ENCODE data around the gene TMED5.
A peak's percentile ranks its signal among the peaks of the same experiment; 100 is the strongest.
"Not testable (repeated sequence)": the region's sequence is repeated elsewhere in the genome, so short reads cannot be mapped to it uniquely, and the experiment has no call there.

TMED5 gene

DNA sequence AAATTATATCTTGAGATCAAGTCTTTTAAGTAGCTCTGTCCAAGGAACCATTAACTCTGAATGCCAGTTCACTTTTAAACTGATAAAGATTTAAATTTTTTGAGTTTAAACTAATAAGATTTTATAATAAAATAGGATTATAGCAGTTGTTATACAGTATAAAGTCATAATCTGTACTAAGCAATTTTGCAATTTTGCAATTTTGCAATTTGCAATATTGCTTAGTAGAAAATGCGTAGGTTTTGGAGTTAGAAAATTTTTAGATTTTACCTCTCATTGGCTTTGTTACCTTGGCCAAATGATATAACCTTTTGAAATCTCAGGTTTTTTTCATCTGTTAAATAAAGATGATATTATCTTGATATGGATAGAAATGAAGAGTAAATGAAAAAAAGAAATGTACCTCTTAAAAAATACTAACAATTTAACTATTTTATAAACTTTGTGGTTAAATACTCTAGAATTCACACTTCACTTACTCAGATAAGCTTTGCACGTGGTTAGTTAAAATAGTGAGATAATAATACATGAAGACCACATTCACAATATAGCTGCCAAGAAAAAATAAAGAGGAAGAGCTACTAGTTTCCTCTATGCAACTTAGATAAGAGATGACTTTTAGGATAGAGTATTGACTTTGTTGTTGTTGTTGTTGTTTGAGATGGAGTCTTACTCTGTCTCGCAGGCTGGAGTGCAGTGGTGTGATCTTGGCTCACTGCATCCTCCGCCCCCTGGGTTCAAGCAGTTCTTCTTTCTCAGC, 14.2 kb upstream of the TMED5 start:
- peaks cover 1% of the 10 kb centered on the region for H3K9me3 Mint-ChIP-seq
- DNase-seq (ENCODE audit: low spot score in 2 of 2), result no peak
- no peak overlapping the region for H3K4me3 Mint-ChIP-seq
- H3K36me3 Mint-ChIP-seq, result peaks cover 19% of the 10 kb centered on the region
- H3K27me3 Mint-ChIP-seq, result no peaks in the 10 kb centered on the region
- peaks cover 6% of the 10 kb centered on the region for H3K4me1 Mint-ChIP-seq
- no peak overlapping the region for H3K27ac Mint-ChIP-seq
- ATAC-seq (ENCODE audit: low read depth), result no peak

GRCh38 chr1:93190432-93190831, 10.2 kb upstream of the TMED5 start:
- H3K4me3 Mint-ChIP-seq, result no peak overlapping the region
- no peak for ATAC-seq (ENCODE audit: low read depth)
- no peak overlapping the region for H3K27ac Mint-ChIP-seq
- H3K9me3 Mint-ChIP-seq, result no peaks in the 10 kb centered on the region
- DNase-seq (ENCODE audit: low spot score in 2 of 2), result no peak
- H3K4me1 Mint-ChIP-seq, result peaks cover 21% of the 10 kb centered on the region
- H3K36me3 Mint-ChIP-seq, result peaks cover 13% of the 10 kb centered on the region
- no peaks in the 10 kb centered on the region for H3K27me3 Mint-ChIP-seq

DNA sequence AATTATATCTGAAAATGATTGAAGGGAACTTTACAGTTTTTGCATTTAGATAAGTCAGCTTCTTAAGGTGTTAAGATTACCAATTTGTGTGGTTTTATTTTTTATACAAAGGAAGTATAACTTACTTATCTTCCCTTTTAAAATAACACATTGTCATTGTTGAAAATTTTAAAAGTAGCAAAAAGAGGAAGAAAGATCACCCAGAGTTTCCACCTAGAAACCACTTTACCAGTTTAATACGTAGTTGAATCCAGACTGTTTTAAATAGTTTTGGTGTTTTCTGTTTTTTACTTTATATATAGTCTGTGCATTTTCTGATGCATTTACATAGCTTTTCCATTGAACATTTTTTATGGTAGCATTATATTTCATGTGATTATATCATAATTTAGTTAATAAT, 6.5 kb upstream of the TMED5 start:
- DNase-seq (ENCODE audit: low spot score in 2 of 2) (peak in 1 of 2 donors; percentile 4), ATAC-seq (ENCODE audit: low read depth) (peak; percentile 88)
- Mint-ChIP-seq H3K9me3 (no peaks in the 10 kb centered on the region), H3K27ac (no peak overlapping the region), H3K4me3 (no peak overlapping the region), H3K27me3 (no peaks in the 10 kb centered on the region), H3K4me1 (peaks cover 30% of the 10 kb centered on the region), H3K36me3 (peaks cover 13% of the 10 kb centered on the region)

- ATAC-seq (ENCODE audit: low read depth), result peak; percentile 38
- peaks cover 22% of the 10 kb centered on the region for H3K4me1 Mint-ChIP-seq
Observed at GRCh38 chr1:93180723-93181613, 755 bp upstream of the TMED5 start, which contains the start of gene CCDC18. CCDC18 (plus strand) TSS chr1:93180724; CDS start chr1:93183362, 2,638 bp downstream.

DNA sequence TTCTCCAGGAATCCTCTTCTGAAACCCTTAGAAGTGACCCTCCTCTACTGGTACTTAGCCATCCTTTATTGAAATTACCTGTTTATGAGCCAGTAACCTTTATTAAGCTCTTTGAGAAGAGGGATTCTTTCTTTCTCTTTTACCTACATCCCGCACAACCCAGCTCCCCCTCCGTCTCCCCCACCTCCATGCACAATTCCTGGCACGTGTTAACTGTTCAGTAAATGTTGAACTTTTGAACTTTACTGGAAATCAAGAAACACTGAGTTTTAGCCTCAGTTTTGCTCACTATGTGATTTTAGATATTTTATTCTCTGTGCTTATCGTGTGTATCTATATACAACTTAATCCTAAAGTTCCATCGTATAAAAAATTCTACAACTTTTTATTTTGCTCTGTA, 1.8 kb downstream of the TMED5 start:
- peaks cover 16% of the 10 kb centered on the region for H3K4me1 Mint-ChIP-seq
- DNase-seq (ENCODE audit: low spot score in 2 of 2) (no peak), ATAC-seq (ENCODE audit: low read depth) (no peak)
- H3K4me3 Mint-ChIP-seq, result peak overlapping the region; percentile 89
- H3K27ac Mint-ChIP-seq, result peak overlapping the region; percentile 93
- no peaks in the 10 kb centered on the region for H3K27me3 Mint-ChIP-seq
- H3K9me3 Mint-ChIP-seq, result no peaks in the 10 kb centered on the region
- peaks cover 10% of the 10 kb centered on the region for H3K36me3 Mint-ChIP-seq

More at GRCh38 chr1:93180723-93181613, 755 bp upstream of the TMED5 start, which contains the start of gene CCDC18:
- peak within 1 kb of the TSS; percentile 89 for H3K4me3 Mint-ChIP-seq
- no peaks in the 10 kb centered on the region for H3K27me3 Mint-ChIP-seq
- H3K9me3 Mint-ChIP-seq, result no peaks in the 10 kb centered on the region
- peaks cover 7% of the 10 kb centered on the region for H3K36me3 Mint-ChIP-seq
- H3K27ac Mint-ChIP-seq, result peak within 1 kb of the TSS; percentile 93
- peak in 1 of 2 donors; percentile 13 for DNase-seq (ENCODE audit: low spot score in 2 of 2)

DNA sequence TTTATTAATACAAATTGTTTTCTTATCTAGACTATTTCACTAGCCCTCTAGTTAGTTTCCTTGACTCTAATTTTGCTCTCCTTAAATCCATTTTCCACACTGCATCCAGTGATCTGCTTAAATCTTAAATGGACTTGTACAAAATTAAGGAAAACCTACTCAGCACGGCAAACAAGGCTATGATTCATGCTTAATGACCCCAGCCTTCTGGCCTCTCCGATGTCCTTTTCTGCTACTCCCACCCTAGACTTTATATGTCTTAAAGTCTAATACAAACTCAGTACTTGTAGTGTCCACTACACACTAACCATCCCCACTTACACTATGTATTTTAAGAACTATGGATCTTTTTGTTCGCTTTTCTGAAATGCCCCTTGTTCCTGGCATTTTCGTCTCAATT, 2.2 kb downstream of the TMED5 start:
- H3K4me1 Mint-ChIP-seq, result peaks cover 19% of the 10 kb centered on the region
- H3K9me3 Mint-ChIP-seq, result no peaks in the 10 kb centered on the region
- peaks cover 10% of the 10 kb centered on the region for H3K36me3 Mint-ChIP-seq
- peak overlapping the region; percentile 89 for H3K4me3 Mint-ChIP-seq
- no peaks in the 10 kb centered on the region for H3K27me3 Mint-ChIP-seq
- no peak overlapping the region for H3K27ac Mint-ChIP-seq
- DNase-seq (ENCODE audit: low spot score in 2 of 2), result no peak
- no peak for ATAC-seq (ENCODE audit: low read depth)

GRCh38 chr1:93174638-93175037, 5.6 kb downstream of the TMED5 start:
- DNase-seq (ENCODE audit: low spot score in 2 of 2); ATAC-seq (ENCODE audit: low read depth); H3K27ac Mint-ChIP-seq; H3K4me3 Mint-ChIP-seq; H3K27me3 Mint-ChIP-seq; H3K9me3 Mint-ChIP-seq: not testable (repeated sequence)
- Mint-ChIP-seq H3K36me3 (peaks cover 15% of the 10 kb centered on the region), H3K4me1 (peaks cover 33% of the 10 kb centered on the region)

GRCh38 chr1:93172778-93173177, 7.4 kb downstream of the TMED5 start:
- H3K27me3 Mint-ChIP-seq, result no peaks in the 10 kb centered on the region
- peaks cover 28% of the 10 kb centered on the region for H3K4me1 Mint-ChIP-seq
- H3K9me3 Mint-ChIP-seq, result peaks cover 2% of the 10 kb centered on the region
- no peak for ATAC-seq (ENCODE audit: low read depth)
- peaks cover 22% of the 10 kb centered on the region for H3K36me3 Mint-ChIP-seq
- peak overlapping the region; percentile 21 for H3K27ac Mint-ChIP-seq
- H3K4me3 Mint-ChIP-seq, result peak overlapping the region; percentile 22
- no peak for DNase-seq (ENCODE audit: low spot score in 2 of 2)

DNA sequence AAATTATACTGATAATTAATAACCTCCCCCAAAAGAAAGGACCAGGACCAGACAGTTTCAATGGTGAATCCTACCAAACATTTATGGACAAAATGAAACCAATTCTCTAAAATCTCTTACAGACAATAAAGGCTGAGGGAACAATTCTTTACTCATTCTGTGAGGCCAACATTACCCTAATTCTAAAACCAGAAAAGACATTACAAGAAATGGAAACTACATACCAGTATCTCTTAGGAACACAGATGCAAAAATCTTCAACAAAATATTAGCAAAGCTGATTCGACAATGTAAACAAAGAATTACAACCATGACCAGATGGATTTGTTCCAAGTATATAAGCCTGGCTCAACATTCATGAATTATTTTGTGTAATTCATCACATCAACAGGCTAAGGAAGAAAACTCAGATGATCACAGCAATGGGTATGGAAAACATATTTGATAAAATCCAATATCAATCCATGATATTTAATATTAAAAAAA, 8.6 kb downstream of the TMED5 start:
- peaks cover 30% of the 10 kb centered on the region for H3K4me1 Mint-ChIP-seq
- no peak overlapping the region for H3K27ac Mint-ChIP-seq
- H3K36me3 Mint-ChIP-seq, result peaks cover 25% of the 10 kb centered on the region
- no peak overlapping the region for H3K4me3 Mint-ChIP-seq
- ATAC-seq (ENCODE audit: low read depth), result no peak
- no peaks in the 10 kb centered on the region for H3K27me3 Mint-ChIP-seq
- DNase-seq (ENCODE audit: low spot score in 2 of 2), result no peak
- peaks cover 3% of the 10 kb centered on the region for H3K9me3 Mint-ChIP-seq

GRCh38 chr1:93170141-93170678, 10.0 kb downstream of the TMED5 start:
- H3K9me3 Mint-ChIP-seq; H3K27me3 Mint-ChIP-seq; H3K4me3 Mint-ChIP-seq; ATAC-seq (ENCODE audit: low read depth); H3K27ac Mint-ChIP-seq; DNase-seq (ENCODE audit: low spot score in 2 of 2): not testable (repeated sequence)
- peaks cover 32% of the 10 kb centered on the region for H3K4me1 Mint-ChIP-seq
- H3K36me3 Mint-ChIP-seq, result peaks cover 26% of the 10 kb centered on the region

DNA sequence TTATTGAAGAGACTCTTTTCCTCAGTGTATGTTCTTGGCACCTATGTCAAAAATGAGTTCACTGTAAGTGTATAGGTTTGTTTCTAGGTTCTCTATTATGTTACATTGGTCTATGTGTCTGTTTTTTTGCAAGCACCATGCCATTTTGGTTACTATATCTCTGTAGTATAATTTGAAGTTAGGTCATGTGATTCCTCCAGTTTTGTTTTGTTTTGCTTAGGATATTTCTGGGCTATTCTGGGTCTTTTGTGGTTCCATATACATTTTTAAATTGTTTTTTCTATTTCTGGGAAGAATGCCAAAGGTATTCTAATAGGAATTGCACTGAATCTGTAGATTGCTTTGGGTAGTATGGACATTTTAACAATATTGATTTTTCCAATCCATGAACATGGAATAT, 13.2 kb downstream of the TMED5 start:
- no peak overlapping the region for H3K4me3 Mint-ChIP-seq
- no peak for DNase-seq (ENCODE audit: low spot score in 2 of 2)
- H3K36me3 Mint-ChIP-seq, result peaks cover 19% of the 10 kb centered on the region
- H3K4me1 Mint-ChIP-seq, result peaks cover 25% of the 10 kb centered on the region
- no peak for ATAC-seq (ENCODE audit: low read depth)
- H3K27me3 Mint-ChIP-seq, result no peaks in the 10 kb centered on the region
- H3K9me3 Mint-ChIP-seq, result peaks cover 3% of the 10 kb centered on the region
- H3K27ac Mint-ChIP-seq, result no peak overlapping the region

DNA sequence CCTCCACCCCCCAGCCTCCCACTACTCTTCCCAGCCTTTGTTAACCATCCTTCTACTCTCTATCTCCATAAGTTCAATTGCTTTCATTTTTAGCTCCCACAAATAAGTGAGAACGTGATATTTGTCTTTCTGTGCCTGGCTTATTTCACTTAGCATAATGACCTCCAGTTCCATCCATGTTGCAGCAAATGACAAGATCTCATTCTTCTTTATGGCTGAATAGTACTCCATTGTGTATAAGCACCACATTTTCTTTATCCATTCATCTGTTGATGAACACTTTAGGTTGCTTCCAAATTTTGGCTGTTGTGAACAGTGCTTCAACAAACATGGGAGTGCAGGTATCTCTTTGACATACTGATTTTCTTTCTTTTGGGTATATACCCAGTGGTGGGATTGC, 14.3 kb downstream of the TMED5 start:
- H3K9me3 Mint-ChIP-seq; H3K4me3 Mint-ChIP-seq; ATAC-seq (ENCODE audit: low read depth); DNase-seq (ENCODE audit: low spot score in 2 of 2); H3K27me3 Mint-ChIP-seq: not testable (repeated sequence)
- Mint-ChIP-seq H3K36me3 (peaks cover 25% of the 10 kb centered on the region), H3K27ac (peak overlapping the region; percentile 11), H3K4me1 (peaks cover 22% of the 10 kb centered on the region)

DNA sequence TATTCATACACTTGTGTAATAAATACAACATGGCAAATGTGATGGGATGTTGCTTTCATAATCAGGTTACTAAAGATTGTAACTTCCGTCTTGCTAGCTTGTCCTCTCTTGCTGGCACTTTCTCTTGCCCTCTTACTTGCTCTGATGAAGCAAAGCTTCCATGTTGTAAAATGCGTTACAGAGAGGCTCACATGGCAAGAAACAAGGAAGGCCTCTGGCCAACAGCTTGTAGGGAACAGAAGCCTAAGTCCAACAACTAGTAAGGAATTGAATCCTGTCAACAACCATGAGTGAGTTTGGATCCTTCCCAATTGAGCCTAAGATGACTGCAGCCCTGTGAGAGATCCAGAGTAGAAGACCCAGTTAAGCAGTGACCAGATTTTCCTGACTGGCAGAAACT, 15.4 kb downstream of the TMED5 start:
- DNase-seq (ENCODE audit: low spot score in 2 of 2) (no peak), ATAC-seq (ENCODE audit: low read depth) (no peak)
- H3K9me3 Mint-ChIP-seq, result peaks cover 3% of the 10 kb centered on the region
- no peaks in the 10 kb centered on the region for H3K27me3 Mint-ChIP-seq
- H3K4me1 Mint-ChIP-seq, result peaks cover 22% of the 10 kb centered on the region
- peaks cover 25% of the 10 kb centered on the region for H3K36me3 Mint-ChIP-seq
- no peak overlapping the region for H3K4me3 Mint-ChIP-seq
- peak overlapping the region; percentile 53 for H3K27ac Mint-ChIP-seq

- H3K9me3 Mint-ChIP-seq; ATAC-seq (ENCODE audit: low read depth); H3K27ac Mint-ChIP-seq; H3K27me3 Mint-ChIP-seq; H3K4me3 Mint-ChIP-seq; DNase-seq (ENCODE audit: low spot score in 2 of 2): not testable (repeated sequence)
- peaks cover 19% of the 10 kb centered on the region for H3K4me1 Mint-ChIP-seq
- peaks cover 19% of the 10 kb centered on the region for H3K36me3 Mint-ChIP-seq
Observed at GRCh38 chr1:93163314-93163713, 16.9 kb downstream of the TMED5 start.
